Activated T-cell treated with anti-CD3 and anti-CD28 coated beads, Interleukin-2, amount 50 U/mL, for 48 hours (primary cell): ENCODE data around the gene PRR22.

Experiments used
- DNase-seq, 2 experiments: peaks; one replicate each; pipeline ENCODE4 v3.0.0-alpha.2; 2020

The PRR22 gene

GRCh38 chr19:5811117-5811516, 26.6 kb upstream of the PRR22 start:
- no peak for DNase-seq

GRCh38 chr19:5809469-5809868, 24.9 kb upstream of the PRR22 start:
- DNase-seq = no peak

- DNase-seq = no peak
Observed at GRCh38 chr19:5809053-5809452, 24.5 kb upstream of the PRR22 start.

- DNase-seq = no peak
Observed at GRCh38 chr19:5808120-5808816, 23.7 kb upstream of the PRR22 start.

- DNase-seq = no peak
Observed at GRCh38 chr19:5806905-5807304, 22.4 kb upstream of the PRR22 start.

GRCh38 chr19:5806133-5806489, 21.6 kb upstream of the PRR22 start:
- no peak for DNase-seq

GRCh38 chr19:5805462-5806132, 21.1 kb upstream of the PRR22 start:
- peak; percentile 78 to 80 for DNase-seq

- peak; percentile 58 to 68 for DNase-seq
Observed at GRCh38 chr19:5804516-5805461, 20.2 kb upstream of the PRR22 start, which contains the start of gene NRTN. Gene NRTN (plus strand): TSS chr19:5805067. CDS start chr19:5824166, 19,099 bp downstream.

GRCh38 chr19:5803752-5804515, 19.4 kb upstream of the PRR22 start:
- DNase-seq = peak; percentile 98 to 99

- no peak for DNase-seq
Observed at GRCh38 chr19:5803441-5803751, 18.9 kb upstream of the PRR22 start.

GRCh38 chr19:5801796-5802619, 17.5 kb upstream of the PRR22 start:
- DNase-seq = peak in 1 of 2 experiments; percentile 47

- DNase-seq = no peak
Observed at GRCh38 chr19:5800361-5801270, 16.1 kb upstream of the PRR22 start.

- no peak for DNase-seq
Observed at GRCh38 chr19:5799247-5800241, 15.0 kb upstream of the PRR22 start.

- DNase-seq = no peak
Observed at GRCh38 chr19:5798244-5798643, 13.7 kb upstream of the PRR22 start.

GRCh38 chr19:5795382-5795919, 10.9 kb upstream of the PRR22 start:
- no peak for DNase-seq

- no peak for DNase-seq
Observed at GRCh38 chr19:5793188-5793587, 8.6 kb upstream of the PRR22 start.

GRCh38 chr19:5792224-5792623, 7.7 kb upstream of the PRR22 start:
- DNase-seq = no peak

- DNase-seq = peak; percentile 97 to 99
Observed at GRCh38 chr19:5790559-5791520, 6.3 kb upstream of the PRR22 start, which contains the start of gene DUS3L. Gene DUS3L (minus strand): TSS chr19:5791163. CDS start chr19:5791141, 22 bp downstream.
